GM23338 (cell line): Measurements from ENCODE around the gene ZNF622. TPM values are rescaled to one million over a fixed set of nuclear protein-coding genes. Genes with fewer than 3 reads are reported as not detected.

Experiments
- ATAC-seq: fragments of 200-7000 bp; cut with Tn5 transposase; 3 replicates; pipeline ENCODE4 v1.9.1; 2020
- DNase-seq: peaks from one replicate; pipeline ENCODE4 v3.0.0-alpha.2; 2015; ENCODE audit warnings: low spot score
- H2AFZ ChIP-seq: fragments of 200-600 bp; sonication (generic); 2 replicates; pipeline ENCODE4 v1.8.0; 2016; ENCODE audit warnings: antibody characterized with exemption, mild to moderate bottlenecking, moderate library complexity
- H3F3A ChIP-seq: fragments of 200-600 bp; sonication (generic); replicated peaks from 2 replicates; pipeline ENCODE4 v1.8.0; 2017; ENCODE audit warnings: antibody characterized with exemption, mixed run types, low read depth
- H3K27ac ChIP-seq: fragments of 200-600 bp; sonication (generic); 2 replicates; pipeline ENCODE4 v1.6.1; 2016; ENCODE audit warnings: low read depth
- H3K27me3 ChIP-seq: fragments of 200-600 bp; sonication (generic); 2 replicates; pipeline ENCODE4 v1.8.0; 2016; ENCODE audit warnings: mild to moderate bottlenecking, mixed run types, moderate library complexity; ENCODE audit not compliant: insufficient read depth
- H3K36me3 ChIP-seq: fragments of 200-600 bp; sonication (generic); 2 replicates; pipeline ENCODE4 v1.8.0; 2016; ENCODE audit warnings: mild to moderate bottlenecking; ENCODE audit not compliant: insufficient read depth
- H3K4me1 ChIP-seq: fragments of 200-600 bp; sonication (generic); 2 replicates; pipeline ENCODE4 v1.8.0; 2016; ENCODE audit warnings: mild to moderate bottlenecking, moderate library complexity; ENCODE audit not compliant: insufficient read depth
- H3K4me2 ChIP-seq: fragments of 200-600 bp; sonication (generic); 2 replicates; pipeline ENCODE4 v1.7.1; 2017; ENCODE audit warnings: mixed run types
- H3K4me3 ChIP-seq: fragments of 200-600 bp; sonication (generic); 2 replicates; pipeline ENCODE4 v1.6.1; 2016; ENCODE audit warnings: mixed run types
- H3K79me2 ChIP-seq: fragments of 200-600 bp; sonication (generic); replicated peaks from 2 replicates; pipeline ENCODE4 v1.8.0; 2017; ENCODE audit warnings: mild to moderate bottlenecking; ENCODE audit not compliant: insufficient read depth
- H3K9me2 ChIP-seq: fragments of 200-600 bp; sonication (generic); 2 replicates; pipeline ENCODE4 v1.8.0; 2017; ENCODE audit not compliant: insufficient read depth
- H4K20me1 ChIP-seq: fragments of 200-600 bp; sonication (generic); replicated peaks from 2 replicates; pipeline ENCODE4 v1.8.0; 2017; ENCODE audit warnings: mild to moderate bottlenecking; ENCODE audit not compliant: insufficient read depth
- H3K27ac Mint-ChIP-seq: 2 replicates; pipeline ENCODE4 v1.8.0; 2020; ENCODE audit warnings: inconsistent platforms, mild to moderate bottlenecking, moderate library complexity, mixed read lengths
- H3K27me3 Mint-ChIP-seq: 3 replicates; pipeline ENCODE4 v1.8.0; 2022; ENCODE audit warnings: low read depth, mild to moderate bottlenecking, moderate library complexity, mixed read lengths, inconsistent platforms; ENCODE audit not compliant: insufficient read depth, poor library complexity
- H3K36me3 Mint-ChIP-seq: 3 replicates; pipeline ENCODE4 v1.8.0; 2021; ENCODE audit warnings: low read depth, mild to moderate bottlenecking, inconsistent platforms, moderate library complexity, mixed read lengths
- H3K4me1 Mint-ChIP-seq: 3 replicates; pipeline ENCODE4 v1.8.0; 2020; ENCODE audit warnings: mild to moderate bottlenecking, inconsistent platforms, mixed read lengths
- H3K4me3 Mint-ChIP-seq: 3 replicates; pipeline ENCODE4 v1.8.0; 2021; ENCODE audit warnings: moderate library complexity, mild to moderate bottlenecking, inconsistent platforms, mixed read lengths
- H3K9me3 Mint-ChIP-seq: 3 replicates; pipeline ENCODE4 v1.8.0; 2020; ENCODE audit warnings: moderate library complexity, mild to moderate bottlenecking, inconsistent platforms, mixed read lengths
- CREB1 ChIP-seq: fragments of 250-450 bp; sonication (Bioruptor Pico); IDR thresholded peaks from 2 replicates; pipeline ENCODE4 v1.5.0; 2020; ENCODE audit warnings: low read depth, mild to moderate bottlenecking, moderate library complexity
- EZH2 ChIP-seq: fragments of 200-600 bp; sonication (generic); IDR thresholded peaks from one replicate; pipeline ENCODE4 v1.8.0; 2017; ENCODE audit warnings: antibody characterized with exemption, mild to moderate bottlenecking, low read depth; ENCODE audit not compliant: unreplicated experiment
- EZH2phosphoT487 ChIP-seq: fragments of 200-600 bp; sonication (generic); IDR thresholded peaks from one replicate; pipeline ENCODE4 v1.8.1; 2018; ENCODE audit warnings: antibody characterized with exemption; ENCODE audit not compliant: unreplicated experiment
- JUNB ChIP-seq: IDR thresholded peaks from one replicate; pipeline ENCODE4 v1.6.1; 2016; ENCODE audit warnings: antibody characterized with exemption; ENCODE audit not compliant: unreplicated experiment
- NANOG ChIP-seq: IDR thresholded peaks from 2 replicates; pipeline ENCODE4 v1.6.1; 2016; ENCODE audit warnings: antibody characterized with exemption, borderline replicate concordance
- POLR2AphosphoS5 ChIP-seq: IDR thresholded peaks from 2 replicates; pipeline ENCODE4 v1.6.1; 2016; ENCODE audit warnings: antibody characterized with exemption, low read depth
- STAT1 ChIP-seq: IDR thresholded peaks from one replicate; pipeline ENCODE4 v1.6.1; 2016; ENCODE audit warnings: antibody characterized with exemption; ENCODE audit not compliant: unreplicated experiment
- ZNF114 ChIP-seq: fragments of 250-450 bp; sonication (Bioruptor Pico); IDR thresholded peaks from 2 replicates; pipeline ENCODE4 v1.5.0; 2020; ENCODE audit warnings: mild to moderate bottlenecking, moderate library complexity
- ZNF331 ChIP-seq: fragments of 250-450 bp; sonication (Bioruptor Pico); IDR thresholded peaks from 2 replicates; pipeline ENCODE4 v1.5.0; 2020; ENCODE audit warnings: low read depth, mild to moderate bottlenecking, moderate library complexity
- polyA plus RNA-seq: library from polyadenylated mRNA; unstranded; fragments of >200 nt; fragmentation: Nextera tagmentation; extraction: Ambion mirVana; gene quantifications from 2 replicates; pipeline ENCODE4 v1.2.1, GENCODE V29; 2016
- total RNA-seq: library from RNA; depleted of rRNA; stranded (reverse); fragments of >200 nt; shearing (Covaris generic); gene quantifications from 2 replicates; pipeline ENCODE4 v1.2.3, GENCODE V29; 2014
- TF ChIP-seq, protein P1 (sequence below): IDR thresholded peaks from one replicate; pipeline ENCODE4 v1.6.1; 2018; ENCODE audit warnings: antibody characterized with exemption; ENCODE audit not compliant: unreplicated experiment
- TF ChIP-seq, protein P2 (sequence below): fragments of 250-450 bp; sonication (Bioruptor Pico); IDR thresholded peaks from 2 replicates; pipeline ENCODE4 v1.5.0; 2020; ENCODE audit warnings: mild to moderate bottlenecking, moderate library complexity
- TF ChIP-seq, protein P3 (sequence below): IDR thresholded peaks from 2 replicates; pipeline ENCODE4 v1.6.1; 2016; ENCODE audit warnings: antibody characterized with exemption
- TF ChIP-seq, protein P4 (sequence below), 2 experiments: fragments of 200-600 bp in 1 of 2; sonication (generic) in 1 of 2; conservative IDR thresholded peaks; 2 replicates each; pipeline versions ENCODE4 v1.5.1 to v1.6.1; 2016 to 2017; ENCODE audit warnings: antibody characterized with exemption in 2 of 2, low read depth in 2 of 2, mild to moderate bottlenecking in 2 of 2, moderate library complexity in 1 of 2

The ZNF622 gene
- total and polyA plus RNA-seq, 2 experiments from 2014 or later: 20.1 to 30.7 TPM

DNA sequence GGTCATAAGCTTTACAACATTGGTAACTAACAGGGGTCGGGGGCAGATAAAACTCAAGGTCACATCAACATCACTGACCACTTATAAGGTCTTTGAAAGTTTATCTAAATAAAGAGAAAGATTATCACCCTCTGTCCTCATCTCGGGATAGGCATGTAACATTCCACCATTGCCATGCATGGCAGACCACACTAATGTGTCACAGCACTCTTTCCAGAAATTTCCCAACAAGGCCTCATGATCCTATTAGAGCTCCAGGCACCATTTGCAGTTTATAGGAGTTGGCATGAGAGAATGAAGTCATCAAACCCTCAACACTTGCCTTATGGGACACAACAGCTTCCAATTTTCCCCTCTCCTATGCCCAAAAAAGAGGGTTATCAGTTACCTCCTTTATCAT is 31.9 kb upstream of the ZNF622 start:
- no peak for ATAC-seq
- H3K4me3 Mint-ChIP-seq: no peak overlapping the region

More for the DNA sequence above, 31.9 kb upstream of the ZNF622 start:
- Mint-ChIP-seq H3K4me1 (no peaks in the 10 kb centered on the region), H3K27ac (no peak overlapping the region), H3K36me3 (peaks cover 21% of the 10 kb centered on the region), H3K27me3 (no peaks in the 10 kb centered on the region), H3K9me3 (peaks cover 28% of the 10 kb centered on the region)
- H3F3A ChIP-seq: no peaks in the 10 kb centered on the region
- no peaks in the 10 kb centered on the region for H3K79me2 ChIP-seq
- no peaks in the 10 kb centered on the region for H3K27me3 ChIP-seq
- H3K27ac ChIP-seq: no peak overlapping the region
- H4K20me1 ChIP-seq: no peaks in the 10 kb centered on the region
- no peaks in the 10 kb centered on the region for H3K36me3 ChIP-seq
- H3K4me2 ChIP-seq: no peak overlapping the region
- H3K4me1 ChIP-seq: no peaks in the 10 kb centered on the region
- TF ChIP-seq EZH2phosphoT487 (no peak), JUNB (no peak), ZNF331 (CRISPR knock-in tag) (no peak), CREB1 (no peak), EZH2 (no peak), NANOG (no peak), POLR2AphosphoS5 (no peak), STAT1 (no peak), ZNF114 (CRISPR knock-in tag) (no peak)
- TF ChIP-seq, protein P1, sequence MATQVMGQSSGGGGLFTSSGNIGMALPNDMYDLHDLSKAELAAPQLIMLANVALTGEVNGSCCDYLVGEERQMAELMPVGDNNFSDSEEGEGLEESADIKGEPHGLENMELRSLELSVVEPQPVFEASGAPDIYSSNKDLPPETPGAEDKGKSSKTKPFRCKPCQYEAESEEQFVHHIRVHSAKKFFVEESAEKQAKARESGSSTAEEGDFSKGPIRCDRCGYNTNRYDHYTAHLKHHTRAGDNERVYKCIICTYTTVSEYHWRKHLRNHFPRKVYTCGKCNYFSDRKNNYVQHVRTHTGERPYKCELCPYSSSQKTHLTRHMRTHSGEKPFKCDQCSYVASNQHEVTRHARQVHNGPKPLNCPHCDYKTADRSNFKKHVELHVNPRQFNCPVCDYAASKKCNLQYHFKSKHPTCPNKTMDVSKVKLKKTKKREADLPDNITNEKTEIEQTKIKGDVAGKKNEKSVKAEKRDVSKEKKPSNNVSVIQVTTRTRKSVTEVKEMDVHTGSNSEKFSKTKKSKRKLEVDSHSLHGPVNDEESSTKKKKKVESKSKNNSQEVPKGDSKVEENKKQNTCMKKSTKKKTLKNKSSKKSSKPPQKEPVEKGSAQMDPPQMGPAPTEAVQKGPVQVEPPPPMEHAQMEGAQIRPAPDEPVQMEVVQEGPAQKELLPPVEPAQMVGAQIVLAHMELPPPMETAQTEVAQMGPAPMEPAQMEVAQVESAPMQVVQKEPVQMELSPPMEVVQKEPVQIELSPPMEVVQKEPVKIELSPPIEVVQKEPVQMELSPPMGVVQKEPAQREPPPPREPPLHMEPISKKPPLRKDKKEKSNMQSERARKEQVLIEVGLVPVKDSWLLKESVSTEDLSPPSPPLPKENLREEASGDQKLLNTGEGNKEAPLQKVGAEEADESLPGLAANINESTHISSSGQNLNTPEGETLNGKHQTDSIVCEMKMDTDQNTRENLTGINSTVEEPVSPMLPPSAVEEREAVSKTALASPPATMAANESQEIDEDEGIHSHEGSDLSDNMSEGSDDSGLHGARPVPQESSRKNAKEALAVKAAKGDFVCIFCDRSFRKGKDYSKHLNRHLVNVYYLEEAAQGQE: no peak
- TF ChIP-seq, protein P2, sequence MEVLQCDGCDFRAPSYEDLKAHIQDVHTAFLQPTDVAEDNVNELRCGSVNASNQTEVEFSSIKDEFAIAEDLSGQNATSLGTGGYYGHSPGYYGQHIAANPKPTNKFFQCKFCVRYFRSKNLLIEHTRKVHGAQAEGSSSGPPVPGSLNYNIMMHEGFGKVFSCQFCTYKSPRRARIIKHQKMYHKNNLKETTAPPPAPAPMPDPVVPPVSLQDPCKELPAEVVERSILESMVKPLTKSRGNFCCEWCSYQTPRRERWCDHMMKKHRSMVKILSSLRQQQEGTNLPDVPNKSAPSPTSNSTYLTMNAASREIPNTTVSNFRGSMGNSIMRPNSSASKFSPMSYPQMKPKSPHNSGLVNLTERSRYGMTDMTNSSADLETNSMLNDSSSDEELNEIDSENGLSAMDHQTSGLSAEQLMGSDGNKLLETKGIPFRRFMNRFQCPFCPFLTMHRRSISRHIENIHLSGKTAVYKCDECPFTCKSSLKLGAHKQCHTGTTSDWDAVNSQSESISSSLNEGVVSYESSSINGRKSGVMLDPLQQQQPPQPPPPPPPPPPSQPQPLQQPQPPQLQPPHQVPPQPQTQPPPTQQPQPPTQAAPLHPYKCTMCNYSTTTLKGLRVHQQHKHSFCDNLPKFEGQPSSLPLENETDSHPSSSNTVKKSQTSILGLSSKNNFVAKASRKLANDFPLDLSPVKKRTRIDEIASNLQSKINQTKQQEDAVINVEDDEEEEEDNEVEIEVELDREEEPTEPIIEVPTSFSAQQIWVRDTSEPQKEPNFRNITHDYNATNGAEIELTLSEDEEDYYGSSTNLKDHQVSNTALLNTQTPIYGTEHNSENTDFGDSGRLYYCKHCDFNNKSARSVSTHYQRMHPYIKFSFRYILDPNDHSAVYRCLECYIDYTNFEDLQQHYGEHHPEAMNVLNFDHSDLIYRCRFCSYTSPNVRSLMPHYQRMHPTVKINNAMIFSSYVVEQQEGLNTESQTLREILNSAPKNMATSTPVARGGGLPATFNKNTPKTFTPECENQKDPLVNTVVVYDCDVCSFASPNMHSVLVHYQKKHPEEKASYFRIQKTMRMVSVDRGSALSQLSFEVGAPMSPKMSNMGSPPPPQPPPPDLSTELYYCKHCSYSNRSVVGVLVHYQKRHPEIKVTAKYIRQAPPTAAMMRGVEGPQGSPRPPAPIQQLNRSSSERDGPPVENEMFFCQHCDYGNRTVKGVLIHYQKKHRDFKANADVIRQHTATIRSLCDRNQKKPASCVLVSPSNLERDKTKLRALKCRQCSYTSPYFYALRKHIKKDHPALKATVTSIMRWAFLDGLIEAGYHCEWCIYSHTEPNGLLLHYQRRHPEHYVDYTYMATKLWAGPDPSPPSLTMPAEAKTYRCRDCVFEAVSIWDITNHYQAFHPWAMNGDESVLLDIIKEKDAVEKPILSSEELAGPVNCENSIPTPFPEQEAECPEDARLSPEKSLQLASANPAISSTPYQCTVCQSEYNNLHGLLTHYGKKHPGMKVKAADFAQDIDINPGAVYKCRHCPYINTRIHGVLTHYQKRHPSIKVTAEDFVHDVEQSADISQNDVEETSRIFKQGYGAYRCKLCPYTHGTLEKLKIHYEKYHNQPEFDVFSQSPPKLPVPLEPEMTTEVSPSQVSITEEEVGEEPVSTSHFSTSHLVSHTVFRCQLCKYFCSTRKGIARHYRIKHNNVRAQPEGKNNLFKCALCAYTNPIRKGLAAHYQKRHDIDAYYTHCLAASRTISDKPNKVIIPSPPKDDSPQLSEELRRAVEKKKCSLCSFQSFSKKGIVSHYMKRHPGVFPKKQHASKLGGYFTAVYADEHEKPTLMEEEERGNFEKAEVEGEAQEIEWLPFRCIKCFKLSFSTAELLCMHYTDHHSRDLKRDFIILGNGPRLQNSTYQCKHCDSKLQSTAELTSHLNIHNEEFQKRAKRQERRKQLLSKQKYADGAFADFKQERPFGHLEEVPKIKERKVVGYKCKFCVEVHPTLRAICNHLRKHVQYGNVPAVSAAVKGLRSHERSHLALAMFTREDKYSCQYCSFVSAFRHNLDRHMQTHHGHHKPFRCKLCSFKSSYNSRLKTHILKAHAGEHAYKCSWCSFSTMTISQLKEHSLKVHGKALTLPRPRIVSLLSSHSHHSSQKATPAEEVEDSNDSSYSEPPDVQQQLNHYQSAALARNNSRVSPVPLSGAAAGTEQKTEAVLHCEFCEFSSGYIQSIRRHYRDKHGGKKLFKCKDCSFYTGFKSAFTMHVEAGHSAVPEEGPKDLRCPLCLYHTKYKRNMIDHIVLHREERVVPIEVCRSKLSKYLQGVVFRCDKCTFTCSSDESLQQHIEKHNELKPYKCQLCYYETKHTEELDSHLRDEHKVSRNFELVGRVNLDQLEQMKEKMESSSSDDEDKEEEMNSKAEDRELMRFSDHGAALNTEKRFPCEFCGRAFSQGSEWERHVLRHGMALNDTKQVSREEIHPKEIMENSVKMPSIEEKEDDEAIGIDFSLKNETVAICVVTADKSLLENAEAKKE (CRISPR knock-in tag): no peak
- TF ChIP-seq, protein P3, sequence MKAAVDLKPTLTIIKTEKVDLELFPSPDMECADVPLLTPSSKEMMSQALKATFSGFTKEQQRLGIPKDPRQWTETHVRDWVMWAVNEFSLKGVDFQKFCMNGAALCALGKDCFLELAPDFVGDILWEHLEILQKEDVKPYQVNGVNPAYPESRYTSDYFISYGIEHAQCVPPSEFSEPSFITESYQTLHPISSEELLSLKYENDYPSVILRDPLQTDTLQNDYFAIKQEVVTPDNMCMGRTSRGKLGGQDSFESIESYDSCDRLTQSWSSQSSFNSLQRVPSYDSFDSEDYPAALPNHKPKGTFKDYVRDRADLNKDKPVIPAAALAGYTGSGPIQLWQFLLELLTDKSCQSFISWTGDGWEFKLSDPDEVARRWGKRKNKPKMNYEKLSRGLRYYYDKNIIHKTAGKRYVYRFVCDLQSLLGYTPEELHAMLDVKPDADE: no peak
- TF ChIP-seq, protein P4, sequence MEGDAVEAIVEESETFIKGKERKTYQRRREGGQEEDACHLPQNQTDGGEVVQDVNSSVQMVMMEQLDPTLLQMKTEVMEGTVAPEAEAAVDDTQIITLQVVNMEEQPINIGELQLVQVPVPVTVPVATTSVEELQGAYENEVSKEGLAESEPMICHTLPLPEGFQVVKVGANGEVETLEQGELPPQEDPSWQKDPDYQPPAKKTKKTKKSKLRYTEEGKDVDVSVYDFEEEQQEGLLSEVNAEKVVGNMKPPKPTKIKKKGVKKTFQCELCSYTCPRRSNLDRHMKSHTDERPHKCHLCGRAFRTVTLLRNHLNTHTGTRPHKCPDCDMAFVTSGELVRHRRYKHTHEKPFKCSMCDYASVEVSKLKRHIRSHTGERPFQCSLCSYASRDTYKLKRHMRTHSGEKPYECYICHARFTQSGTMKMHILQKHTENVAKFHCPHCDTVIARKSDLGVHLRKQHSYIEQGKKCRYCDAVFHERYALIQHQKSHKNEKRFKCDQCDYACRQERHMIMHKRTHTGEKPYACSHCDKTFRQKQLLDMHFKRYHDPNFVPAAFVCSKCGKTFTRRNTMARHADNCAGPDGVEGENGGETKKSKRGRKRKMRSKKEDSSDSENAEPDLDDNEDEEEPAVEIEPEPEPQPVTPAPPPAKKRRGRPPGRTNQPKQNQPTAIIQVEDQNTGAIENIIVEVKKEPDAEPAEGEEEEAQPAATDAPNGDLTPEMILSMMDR (conservative IDR thresholded peaks at IDR 0.05; ENCODE audit: low read depth in 2 of 2): no peak
- DNase-seq: no peak
- no peak overlapping the region for H3K4me3 ChIP-seq
- H2AFZ ChIP-seq: no peak overlapping the region
- no peaks in the 10 kb centered on the region for H3K9me2 ChIP-seq
